Measurements from ENCODE around the gene ZNF397.

Gene ZNF397

GRCh38 chr18:35240664-35241447 lies at the start of gene ZNF397:
Gene ZNF397, plus strand, starts transcription at chr18:35241034. Its CDS starts 1,437 bp downstream, at chr18:35242471.
- ChIA-PET CTCF (interaction anchor here (0.6 kb wide), 1 partner anchor 85 kb away, joined by 3 read pairs; no protein-coding TSS in a partner anchor), POLR2A (ENCODE audit: low non-redundant PET) (interaction anchor here (0.6 kb wide), 1 partner anchor 28 kb away, joined by 8 read pairs; no protein-coding TSS in a partner anchor)
- H3K27ac ChIP-seq, result peak within 1 kb of the TSS; percentile 82
- TF ChIP-seq CTCF (conservative IDR thresholded peaks at IDR 0.05; ENCODE audit: low read depth), result no peak
- peak; percentile 90 for DNase-seq (ENCODE audit: low spot score)

- no peak for TF ChIP-seq CTCF (conservative IDR thresholded peaks at IDR 0.05; ENCODE audit: low read depth)
- CTCF ChIA-PET, result no interaction called here
- H3K27ac ChIP-seq, result no peak overlapping the region
Measured at GRCh38 chr18:35191698-35192025, 49.2 kb upstream of the ZNF397 start.

GRCh38 chr18:35192415-35192814 lies 48.4 kb upstream of the ZNF397 start:
- TF ChIP-seq CTCF (conservative IDR thresholded peaks at IDR 0.05; ENCODE audit: low read depth), result no peak
- no peak overlapping the region for H3K27ac ChIP-seq
- CTCF ChIA-PET, result interaction anchor here (0.7 kb wide), 1 partner anchor 1443 kb away, joined by 4 read pairs; no protein-coding TSS in a partner anchor
- DNase-seq (ENCODE audit: low spot score), result no peak
- POLR2A ChIA-PET (ENCODE audit: low non-redundant PET), result no interaction called here

More at GRCh38 chr18:35191698-35192025, 49.2 kb upstream of the ZNF397 start:
- POLR2A ChIA-PET (ENCODE audit: low non-redundant PET), result no interaction called here
- no peak for DNase-seq (ENCODE audit: low spot score)

- POLR2A ChIA-PET (ENCODE audit: low non-redundant PET), result no interaction called here
- DNase-seq (ENCODE audit: low spot score), result no peak
- CTCF ChIA-PET, result no interaction called here
Measured at GRCh38 chr18:35193316-35193715, 47.5 kb upstream of the ZNF397 start.

GRCh38 chr18:35197296-35197695 lies 43.5 kb upstream of the ZNF397 start:
- no peak overlapping the region for H3K27ac ChIP-seq
- ChIA-PET POLR2A (ENCODE audit: low non-redundant PET) (no interaction called here), CTCF (no interaction called here)
- DNase-seq (ENCODE audit: low spot score), result no peak
- TF ChIP-seq CTCF (conservative IDR thresholded peaks at IDR 0.05; ENCODE audit: low read depth), result no peak

More at GRCh38 chr18:35193316-35193715, 47.5 kb upstream of the ZNF397 start:
- no peak for TF ChIP-seq CTCF (conservative IDR thresholded peaks at IDR 0.05; ENCODE audit: low read depth)
- no peak overlapping the region for H3K27ac ChIP-seq

GRCh38 chr18:35201256-35201931 lies 39.4 kb upstream of the ZNF397 start:
- POLR2A ChIA-PET (ENCODE audit: low non-redundant PET), result no interaction called here
- no peak overlapping the region for H3K27ac ChIP-seq
- no peak for DNase-seq (ENCODE audit: low spot score)
- CTCF ChIA-PET, result no interaction called here
- no peak for TF ChIP-seq CTCF (conservative IDR thresholded peaks at IDR 0.05; ENCODE audit: low read depth)

All from RWPE1 (cell line).